HL-60 (cell line): ENCODE measurements around the gene NOXRED1.

Experiments used
- CTCF ChIP-seq: IDR thresholded peaks from one replicate; pipeline ENCODE4 v1.5.1; 2011; ENCODE audit warnings: low read length, control low read depth, inconsistent platforms; ENCODE audit not compliant: insufficient read depth
- SPI1 ChIP-seq: IDR thresholded peaks from 2 replicates; pipeline ENCODE4 v1.6.1; 2012; ENCODE audit warnings: low read depth, mild to moderate bottlenecking, borderline replicate concordance

GRCh38 chr14:77407158-77407557, 16.2 kb downstream of the NOXRED1 start:
- TF ChIP-seq CTCF (no peak), SPI1 (peak; percentile 51; the same call in 1 of the 2 replicates)
